PFSK-1 (cell line): ENCODE data around the gene CLP1.

Experiments
- FOXP2 ChIP-seq: optimal IDR thresholded peaks from 2 replicates; pipeline ENCODE3; 2011; ENCODE audit warnings: borderline replicate concordance, control low read depth, inconsistent platforms; ENCODE audit not compliant: insufficient read depth; ENCODE audit errors: extremely low read length, extremely low read depth
- POLR2AphosphoS5 ChIP-seq: IDR thresholded peaks from 2 replicates; pipeline ENCODE4 v1.6.1; 2012; ENCODE audit warnings: low read depth, mild to moderate bottlenecking, control low read depth, low read length, moderate library complexity
- SIN3A ChIP-seq: IDR thresholded peaks from 2 replicates; pipeline ENCODE4 v1.6.1; 2012; ENCODE audit warnings: mild to moderate bottlenecking, low read length, moderate library complexity, borderline replicate concordance; ENCODE audit not compliant: insufficient read depth
- TAF1 ChIP-seq: IDR thresholded peaks from 2 replicates; pipeline ENCODE4 v1.6.1; 2012; ENCODE audit warnings: low read length, control low read depth, borderline replicate concordance; ENCODE audit not compliant: insufficient read depth
- TF ChIP-seq, protein P1 (sequence below), 2 experiments: IDR thresholded peaks; 2 replicates each; pipeline versions ENCODE4 v1.6.1 to v1.8.0; 2011 to 2012; ENCODE audit warnings: low read depth in 2 of 2, low read length in 2 of 2, control low read depth in 1 of 2, inconsistent platforms in 1 of 2, mild to moderate bottlenecking in 1 of 2, moderate library complexity in 1 of 2; ENCODE audit not compliant: insufficient read depth in 1 of 2

CLP1 gene

GRCh38 chr11:57681168-57681567, 23.6 kb downstream of the CLP1 start:
- TF ChIP-seq POLR2AphosphoS5 (no peak), TAF1 (no peak), FOXP2 (no peak), SIN3A (no peak)
- TF ChIP-seq, protein P1, sequence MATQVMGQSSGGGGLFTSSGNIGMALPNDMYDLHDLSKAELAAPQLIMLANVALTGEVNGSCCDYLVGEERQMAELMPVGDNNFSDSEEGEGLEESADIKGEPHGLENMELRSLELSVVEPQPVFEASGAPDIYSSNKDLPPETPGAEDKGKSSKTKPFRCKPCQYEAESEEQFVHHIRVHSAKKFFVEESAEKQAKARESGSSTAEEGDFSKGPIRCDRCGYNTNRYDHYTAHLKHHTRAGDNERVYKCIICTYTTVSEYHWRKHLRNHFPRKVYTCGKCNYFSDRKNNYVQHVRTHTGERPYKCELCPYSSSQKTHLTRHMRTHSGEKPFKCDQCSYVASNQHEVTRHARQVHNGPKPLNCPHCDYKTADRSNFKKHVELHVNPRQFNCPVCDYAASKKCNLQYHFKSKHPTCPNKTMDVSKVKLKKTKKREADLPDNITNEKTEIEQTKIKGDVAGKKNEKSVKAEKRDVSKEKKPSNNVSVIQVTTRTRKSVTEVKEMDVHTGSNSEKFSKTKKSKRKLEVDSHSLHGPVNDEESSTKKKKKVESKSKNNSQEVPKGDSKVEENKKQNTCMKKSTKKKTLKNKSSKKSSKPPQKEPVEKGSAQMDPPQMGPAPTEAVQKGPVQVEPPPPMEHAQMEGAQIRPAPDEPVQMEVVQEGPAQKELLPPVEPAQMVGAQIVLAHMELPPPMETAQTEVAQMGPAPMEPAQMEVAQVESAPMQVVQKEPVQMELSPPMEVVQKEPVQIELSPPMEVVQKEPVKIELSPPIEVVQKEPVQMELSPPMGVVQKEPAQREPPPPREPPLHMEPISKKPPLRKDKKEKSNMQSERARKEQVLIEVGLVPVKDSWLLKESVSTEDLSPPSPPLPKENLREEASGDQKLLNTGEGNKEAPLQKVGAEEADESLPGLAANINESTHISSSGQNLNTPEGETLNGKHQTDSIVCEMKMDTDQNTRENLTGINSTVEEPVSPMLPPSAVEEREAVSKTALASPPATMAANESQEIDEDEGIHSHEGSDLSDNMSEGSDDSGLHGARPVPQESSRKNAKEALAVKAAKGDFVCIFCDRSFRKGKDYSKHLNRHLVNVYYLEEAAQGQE (IDR thresholded peaks at IDR 0.05; ENCODE audit: insufficient read depth in 1 of 2, low read depth in 2 of 2, low read length in 2 of 2), result no peak

- TF ChIP-seq TAF1, result no peak
- TF ChIP-seq FOXP2, result no peak
- TF ChIP-seq SIN3A, result no peak
- TF ChIP-seq POLR2AphosphoS5, result no peak
- TF ChIP-seq, protein P1 (IDR thresholded peaks at IDR 0.05; ENCODE audit: insufficient read depth in 1 of 2, low read depth in 2 of 2, low read length in 2 of 2), result no peak
Observed at GRCh38 chr11:57698843-57699365, 41.3 kb downstream of the CLP1 start.

- TF ChIP-seq TAF1 (no peak), POLR2AphosphoS5 (no peak), SIN3A (no peak), FOXP2 (no peak)
- TF ChIP-seq, protein P1 (IDR thresholded peaks at IDR 0.05; ENCODE audit: insufficient read depth in 1 of 2, low read depth in 2 of 2, low read length in 2 of 2), result no peak
Observed at GRCh38 chr11:57699813-57700212, 42.3 kb downstream of the CLP1 start.

GRCh38 chr11:57700425-57700824, 42.9 kb downstream of the CLP1 start:
- TF ChIP-seq FOXP2 (no peak), TAF1 (no peak), SIN3A (no peak), POLR2AphosphoS5 (no peak)
- TF ChIP-seq, protein P1 (IDR thresholded peaks at IDR 0.05; ENCODE audit: insufficient read depth in 1 of 2, low read depth in 2 of 2, low read length in 2 of 2), result no peak
